GM12801 (cell line): ENCODE data around the gene GPS1.

Source experiments
- TF ChIP-seq, protein P1 (sequence below): IDR thresholded peaks from one replicate; pipeline ENCODE4 v1.5.1; 2011; ENCODE audit warnings: control low read depth; ENCODE audit not compliant: insufficient read length; ENCODE audit errors: extremely low read depth

Gene GPS1

DNA sequence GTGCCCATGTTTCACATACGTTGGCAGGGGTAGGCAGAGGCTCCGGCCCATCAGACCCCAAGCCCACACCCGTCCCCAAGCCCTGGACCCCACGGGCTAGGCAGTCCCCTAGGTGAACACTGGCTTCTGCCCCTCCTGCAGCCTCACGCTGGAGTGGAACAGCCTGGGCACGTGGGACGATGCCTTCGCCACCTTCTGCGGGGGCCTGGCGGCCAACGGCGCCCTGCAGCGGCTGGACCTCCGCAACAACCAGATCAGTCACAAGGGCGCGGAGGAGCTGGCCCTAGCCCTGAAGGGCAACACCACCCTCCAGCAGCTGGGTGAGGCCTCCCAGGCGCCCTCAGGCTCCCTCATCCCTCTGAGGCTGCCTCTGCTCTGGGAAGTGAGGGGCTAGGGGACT lies 26.8 kb upstream of the GPS1 start:
- TF ChIP-seq, protein P1, sequence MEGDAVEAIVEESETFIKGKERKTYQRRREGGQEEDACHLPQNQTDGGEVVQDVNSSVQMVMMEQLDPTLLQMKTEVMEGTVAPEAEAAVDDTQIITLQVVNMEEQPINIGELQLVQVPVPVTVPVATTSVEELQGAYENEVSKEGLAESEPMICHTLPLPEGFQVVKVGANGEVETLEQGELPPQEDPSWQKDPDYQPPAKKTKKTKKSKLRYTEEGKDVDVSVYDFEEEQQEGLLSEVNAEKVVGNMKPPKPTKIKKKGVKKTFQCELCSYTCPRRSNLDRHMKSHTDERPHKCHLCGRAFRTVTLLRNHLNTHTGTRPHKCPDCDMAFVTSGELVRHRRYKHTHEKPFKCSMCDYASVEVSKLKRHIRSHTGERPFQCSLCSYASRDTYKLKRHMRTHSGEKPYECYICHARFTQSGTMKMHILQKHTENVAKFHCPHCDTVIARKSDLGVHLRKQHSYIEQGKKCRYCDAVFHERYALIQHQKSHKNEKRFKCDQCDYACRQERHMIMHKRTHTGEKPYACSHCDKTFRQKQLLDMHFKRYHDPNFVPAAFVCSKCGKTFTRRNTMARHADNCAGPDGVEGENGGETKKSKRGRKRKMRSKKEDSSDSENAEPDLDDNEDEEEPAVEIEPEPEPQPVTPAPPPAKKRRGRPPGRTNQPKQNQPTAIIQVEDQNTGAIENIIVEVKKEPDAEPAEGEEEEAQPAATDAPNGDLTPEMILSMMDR = no peak

- TF ChIP-seq, protein P1 = no peak
Measured at GRCh38 chr17:82025401-82026107, 26.1 kb upstream of the GPS1 start.

DNA sequence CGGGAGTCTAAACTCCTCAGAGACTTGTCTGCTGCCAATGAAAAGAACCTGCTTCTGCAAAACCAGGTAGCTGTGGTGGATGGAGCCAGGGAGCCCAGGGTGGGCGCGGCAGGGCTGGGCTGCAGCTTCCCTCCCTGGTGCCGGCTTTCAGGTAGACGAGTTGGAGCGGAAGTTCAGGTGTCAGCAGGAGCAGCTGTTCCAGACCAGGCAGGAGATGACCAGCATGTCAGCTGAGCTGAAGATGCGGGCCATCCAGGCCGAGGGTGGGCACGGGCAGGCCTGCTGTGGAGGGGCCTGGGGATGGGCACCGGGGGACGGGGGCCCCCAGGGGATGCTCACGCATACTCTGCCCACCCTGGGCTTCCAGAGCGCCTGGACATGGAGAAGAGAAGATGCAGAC lies 23.5 kb upstream of the GPS1 start:
- TF ChIP-seq, protein P1 = no peak

- TF ChIP-seq, protein P1 = no peak
Measured at GRCh38 chr17:82028966-82029365, 22.7 kb upstream of the GPS1 start.

GRCh38 chr17:82029391-82029790 lies 22.3 kb upstream of the GPS1 start:
- TF ChIP-seq, protein P1 = no peak

GRCh38 chr17:82029990-82030469 lies 21.7 kb upstream of the GPS1 start:
- TF ChIP-seq, protein P1 = no peak

- TF ChIP-seq, protein P1 = no peak
Measured at GRCh38 chr17:82030470-82031302, 21.0 kb upstream of the GPS1 start.
